ENCODE data around the gene CGRRF1.

CGRRF1 gene

DNA sequence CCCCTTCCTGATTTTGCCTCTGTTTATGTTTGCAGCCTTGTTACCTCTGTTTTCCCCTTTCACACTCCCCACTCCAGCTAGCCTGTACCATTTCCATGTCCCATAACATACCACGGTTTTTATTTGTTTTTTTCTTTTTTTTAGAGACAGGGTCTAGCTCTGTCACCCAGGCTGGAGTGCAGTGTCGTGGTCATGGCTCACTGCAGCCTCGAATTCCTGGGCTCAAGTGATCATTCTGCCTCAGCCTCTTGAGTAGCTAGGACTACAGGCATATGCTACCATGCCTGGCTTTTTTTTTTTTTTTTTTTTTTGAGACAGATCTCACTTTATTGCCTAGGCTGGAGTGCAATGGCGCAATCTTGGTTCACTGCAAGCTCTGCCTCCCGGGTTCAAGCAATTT lies 38.8 kb downstream of the CGRRF1 start:
- no peak for DNase-seq

DNA sequence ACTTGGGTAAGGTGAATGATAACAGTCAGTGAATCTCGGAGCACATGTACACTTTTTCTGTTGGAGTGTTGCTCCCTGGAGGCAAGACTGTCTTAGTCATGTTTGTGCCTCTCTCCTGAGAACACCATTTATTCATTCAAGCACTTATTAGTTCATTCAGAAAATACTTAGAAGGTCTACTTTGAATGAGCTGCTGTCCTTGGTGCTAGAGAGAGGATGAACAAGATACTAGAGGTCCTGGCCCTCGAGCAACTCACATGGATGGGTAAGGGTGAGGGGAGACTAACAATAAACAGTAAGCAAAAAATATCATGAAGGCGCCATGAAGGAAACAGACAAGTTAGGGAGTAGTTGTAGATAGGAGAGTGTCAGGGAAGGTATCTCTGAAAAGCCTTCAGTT lies 40.2 kb downstream of the CGRRF1 start:
- no peak for DNase-seq

GRCh38 chr14:54550514-54550913 lies 40.8 kb downstream of the CGRRF1 start:
- no peak for DNase-seq

DNA sequence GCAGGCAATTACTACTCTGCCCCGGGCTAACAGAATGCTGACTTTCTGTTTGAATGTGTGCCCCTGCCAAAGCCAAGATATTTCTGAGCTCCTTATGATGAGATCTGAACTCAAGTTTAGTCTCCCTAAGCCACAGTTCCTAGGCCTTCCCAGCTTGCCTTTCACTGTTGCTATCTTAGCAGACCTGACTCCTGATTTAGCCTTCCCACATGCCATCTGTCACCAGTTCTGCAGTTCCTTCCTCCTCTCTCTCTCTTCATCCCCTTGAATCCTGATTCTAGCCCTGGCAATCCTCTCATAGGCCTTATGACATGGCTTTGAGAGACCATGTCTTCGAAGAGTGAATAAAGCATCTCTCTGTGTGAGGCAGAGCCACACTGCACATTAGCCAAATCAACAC lies 44.7 kb downstream of the CGRRF1 start:
- DNase-seq, result no peak

- DNase-seq, result no peak
Measured at GRCh38 chr14:54555651-54556050, 45.9 kb downstream of the CGRRF1 start.

- DNase-seq, result no peak
Measured at GRCh38 chr14:54556535-54556934, 46.8 kb downstream of the CGRRF1 start.

- no peak for DNase-seq
Measured at GRCh38 chr14:54562334-54562733, 52.6 kb downstream of the CGRRF1 start.

DNA sequence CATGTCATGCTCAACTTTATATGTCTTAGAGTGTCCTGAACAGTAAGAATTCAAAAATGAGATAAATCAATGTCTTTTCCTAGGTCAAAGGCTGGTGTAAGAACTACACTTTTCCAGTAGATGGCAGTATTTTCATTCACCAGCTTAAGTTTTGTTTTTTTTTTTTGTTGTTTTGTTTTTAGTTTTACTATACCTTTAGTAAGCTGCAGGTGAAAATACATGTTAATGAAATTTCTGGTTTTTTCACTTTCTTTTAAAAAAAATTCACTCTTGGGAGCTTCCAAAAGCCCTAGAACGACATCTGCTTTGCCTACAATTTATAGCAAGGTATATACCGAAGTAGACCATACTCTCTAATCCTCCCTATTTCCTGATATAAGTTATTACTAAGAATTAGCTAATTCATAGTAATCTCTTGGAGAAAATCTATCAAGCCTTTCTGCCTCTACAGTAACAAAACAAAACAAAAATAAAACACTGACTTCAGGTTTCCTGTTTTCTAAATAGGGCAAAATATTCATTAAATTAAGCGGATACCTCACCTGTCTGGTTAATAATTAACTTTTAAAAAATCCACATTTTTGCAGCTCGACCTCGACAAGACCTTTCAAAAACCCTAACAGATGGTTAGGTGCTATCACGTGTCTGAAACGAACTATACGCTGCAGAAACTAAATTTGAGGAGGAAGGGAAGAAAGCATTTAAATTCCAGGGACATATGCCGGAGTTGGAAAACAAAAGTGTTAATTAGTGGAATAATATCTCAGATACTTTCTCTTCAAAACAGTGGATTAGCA lies 54.6 kb downstream of the CGRRF1 start:
- no peak for DNase-seq

- peak; percentile 60 to 68 for DNase-seq
Measured at GRCh38 chr14:54564868-54565784, 55.4 kb downstream of the CGRRF1 start.

GRCh38 chr14:54565785-54566409 lies 56.2 kb downstream of the CGRRF1 start:
- peak; percentile 69 to 72 for DNase-seq

GRCh38 chr14:54566410-54567223 lies 56.9 kb downstream of the CGRRF1 start, which contains the start of gene SAMD4A:
SAMD4A (plus strand) TSS chr14:54567128; CDS start chr14:54567917, 789 bp downstream.
- DNase-seq, result peak; percentile 60 to 64

GRCh38 chr14:54567224-54567638 lies 57.5 kb downstream of the CGRRF1 start:
- no peak for DNase-seq

- peak; percentile 45 to 51 for DNase-seq
Measured at GRCh38 chr14:54567639-54568561, 58.2 kb downstream of the CGRRF1 start.

- DNase-seq, result no peak
Measured at GRCh38 chr14:54568821-54569595, 59.3 kb downstream of the CGRRF1 start.

- DNase-seq, result no peak
Measured at GRCh38 chr14:54570047-54570446, 60.3 kb downstream of the CGRRF1 start.

DNA sequence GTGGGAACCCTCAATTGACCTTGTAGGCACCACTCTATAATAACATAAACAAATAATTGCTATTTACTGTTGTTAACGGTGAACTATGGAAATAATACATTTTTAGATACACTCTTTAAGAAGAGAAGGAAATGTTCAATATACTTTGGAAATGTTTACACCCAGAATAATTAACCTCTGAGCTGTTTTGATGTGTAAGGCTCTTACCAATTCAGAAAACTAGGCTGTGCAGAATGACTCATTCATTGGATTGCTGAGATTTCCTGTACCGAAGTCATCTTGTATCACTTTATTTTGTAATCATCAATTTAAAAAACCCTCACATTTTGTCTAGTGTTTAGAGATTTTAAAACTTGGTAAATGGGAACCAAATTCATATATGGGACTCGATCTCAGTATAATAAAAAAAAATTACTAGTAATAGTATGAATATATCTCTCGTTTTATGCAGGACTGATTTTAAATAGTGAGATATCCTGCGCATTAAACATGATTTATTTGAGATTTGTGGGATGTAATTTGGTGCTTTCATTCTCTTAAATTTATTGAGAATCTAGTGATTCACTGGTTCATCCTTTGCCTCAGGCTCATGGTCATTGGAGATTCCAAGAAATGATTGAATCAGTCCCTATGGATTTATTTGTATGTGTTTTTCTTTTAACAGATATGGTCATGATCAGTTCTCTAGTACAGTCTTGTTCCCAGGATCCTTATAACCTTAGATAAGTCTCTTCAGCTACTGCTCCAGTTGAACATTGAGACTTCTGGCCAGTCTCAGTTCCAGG lies 61.1 kb downstream of the CGRRF1 start:
- DNase-seq, result no peak

GRCh38 chr14:54572316-54572715 lies 62.6 kb downstream of the CGRRF1 start:
- peak in 1 of 2 experiments; percentile 25 for DNase-seq

DNA sequence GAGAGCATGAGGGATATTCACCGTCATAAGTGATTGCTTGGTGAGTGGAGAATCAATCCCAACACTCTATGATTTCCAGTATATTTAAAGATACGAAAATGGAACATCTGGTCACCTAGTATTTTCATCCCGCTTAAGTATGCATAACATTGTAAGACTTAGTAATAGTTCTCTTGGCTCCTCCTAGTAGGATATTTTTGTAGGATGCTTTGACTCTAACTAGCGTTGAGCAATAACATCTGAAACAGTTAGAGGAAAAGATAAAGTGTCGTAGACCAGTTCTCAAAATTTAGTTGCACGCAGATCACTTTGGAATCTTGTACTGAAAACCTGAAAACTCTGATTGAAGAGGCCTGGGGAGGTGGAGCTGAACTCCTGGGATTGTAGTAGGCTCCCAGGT lies 64.8 kb downstream of the CGRRF1 start:
- no peak for DNase-seq

GRCh38 chr14:54577494-54577893 lies 67.8 kb downstream of the CGRRF1 start:
- no peak for DNase-seq

- DNase-seq, result no peak
Measured at GRCh38 chr14:54577977-54578376, 68.3 kb downstream of the CGRRF1 start.

All from activated CD4-positive, alpha-beta T cell treated with anti-CD3 and anti-CD28 coated beads, Interleukin-2, amount 50 U/mL, for 48 hours (primary cell).